Osteocyte (in vitro differentiated cells): ENCODE results near the gene AMY2B. TPM values are rescaled to one million over a fixed set of nuclear protein-coding genes. Genes with fewer than 3 reads are reported as not detected.
"Not testable (repeated sequence)": the region's sequence is repeated elsewhere in the genome, so short reads cannot be mapped to it uniquely, and the experiment has no call there.

Source experiments
- DNase-seq: peaks from one replicate; pipeline ENCODE4 v3.0.0; 2021; ENCODE audit warnings: mixed read lengths; ENCODE audit not compliant: unreplicated experiment; ENCODE audit errors: extremely low spot score
- H3K27ac Mint-ChIP-seq: one replicate; pipeline ENCODE4 v1.8.0; 2021; ENCODE audit warnings: mild to moderate bottlenecking, mixed read lengths; ENCODE audit not compliant: unreplicated experiment
- H3K27me3 Mint-ChIP-seq: one replicate; pipeline ENCODE4 v1.8.0; 2021; ENCODE audit warnings: mixed read lengths; ENCODE audit not compliant: unreplicated experiment
- H3K36me3 Mint-ChIP-seq: one replicate; pipeline ENCODE4 v1.8.0; 2021; ENCODE audit warnings: mixed read lengths; ENCODE audit not compliant: unreplicated experiment
- H3K4me1 Mint-ChIP-seq: one replicate; pipeline ENCODE4 v1.8.0; 2021; ENCODE audit warnings: mixed read lengths; ENCODE audit not compliant: unreplicated experiment
- H3K4me3 Mint-ChIP-seq: one replicate; pipeline ENCODE4 v1.8.0; 2021; ENCODE audit warnings: mild to moderate bottlenecking, moderate library complexity, mixed read lengths; ENCODE audit not compliant: unreplicated experiment
- H3K9me3 Mint-ChIP-seq: one replicate; pipeline ENCODE4 v1.8.0; 2021; ENCODE audit warnings: mixed read lengths; ENCODE audit not compliant: unreplicated experiment
- long read RNA-seq: library from polyadenylated mRNA; unstranded; transcript quantifications from one replicate; pipeline ENCODE4 v2.0.0, GENCODE V29; 2021
- total RNA-seq: library from RNA; stranded (reverse); gene quantifications from 2 replicates; pipeline ENCODE4 v1.2.1, GENCODE V29; 2021
- TF ChIP-seq, protein P1 (sequence below): fragments of 200-600 bp; sonication (generic); IDR thresholded peaks from 2 replicates; pipeline ENCODE4 v1.5.0; 2021; ENCODE audit warnings: antibody characterized with exemption, mild to moderate bottlenecking, moderate library complexity

The AMY2B gene
- total RNA-seq, result 8.2 and 10.0 TPM in 2 replicates
- long read RNA-seq, partial matches to known transcripts, result 2 of 5 reads
- long read RNA-seq, other reads (novel, unspliced or antisense), result 3 of 5 reads

DNA sequence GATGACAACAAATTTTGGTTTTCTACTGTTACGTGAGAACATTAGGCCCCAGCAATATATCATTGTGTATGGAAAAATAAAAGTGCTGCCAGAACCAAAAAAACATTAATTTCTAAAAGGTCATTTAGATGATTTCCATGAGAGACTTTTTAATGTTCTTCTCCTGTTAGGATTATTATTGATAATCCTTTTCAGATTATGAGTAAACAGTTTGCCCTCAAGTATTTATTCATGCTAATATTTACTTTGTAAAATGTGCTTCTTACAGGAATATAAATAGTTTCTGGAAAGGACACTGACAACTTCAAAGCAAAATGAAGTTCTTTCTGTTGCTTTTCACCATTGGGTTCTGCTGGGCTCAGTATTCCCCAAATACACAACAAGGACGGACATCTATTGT lies at the start of gene AMY2B:
Gene AMY2B, plus strand, starts transcription at position 301 of the 400 bp plus-strand sequence. Its CDS starts 14 bp downstream, at position 315.
- H3K27ac Mint-ChIP-seq, H3K9me3 Mint-ChIP-seq, H3K36me3 Mint-ChIP-seq, H3K4me3 Mint-ChIP-seq, H3K4me1 Mint-ChIP-seq, DNase-seq: not testable (repeated sequence)
- H3K27me3 Mint-ChIP-seq, result peaks cover 11% of the 10 kb centered on the region

DNA sequence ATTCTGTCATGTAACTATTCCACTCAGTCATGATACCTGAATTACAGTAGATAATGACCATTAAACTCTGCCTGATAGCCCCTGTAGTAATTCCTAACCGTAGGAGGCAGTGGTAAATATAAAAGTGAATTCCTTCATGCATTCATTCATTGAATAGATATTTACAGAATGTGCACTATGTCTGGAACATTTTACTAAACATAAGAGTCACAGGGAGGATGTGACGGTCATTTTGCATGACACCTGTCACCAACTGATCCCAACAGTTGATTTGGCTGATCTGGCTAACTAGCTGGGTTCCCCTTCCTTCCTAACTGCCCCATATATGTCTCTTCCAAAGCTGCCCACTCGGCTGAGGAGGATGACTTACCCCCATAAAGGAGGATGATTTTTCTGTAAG lies 48.0 kb upstream of the AMY2B start:
- Mint-ChIP-seq H3K27me3 (no peaks in the 10 kb centered on the region), H3K4me3 (no peak overlapping the region), H3K4me1 (peaks cover 21% of the 10 kb centered on the region), H3K9me3 (no peaks in the 10 kb centered on the region), H3K36me3 (no peaks in the 10 kb centered on the region), H3K27ac (no peak overlapping the region)
- TF ChIP-seq, protein P1, sequence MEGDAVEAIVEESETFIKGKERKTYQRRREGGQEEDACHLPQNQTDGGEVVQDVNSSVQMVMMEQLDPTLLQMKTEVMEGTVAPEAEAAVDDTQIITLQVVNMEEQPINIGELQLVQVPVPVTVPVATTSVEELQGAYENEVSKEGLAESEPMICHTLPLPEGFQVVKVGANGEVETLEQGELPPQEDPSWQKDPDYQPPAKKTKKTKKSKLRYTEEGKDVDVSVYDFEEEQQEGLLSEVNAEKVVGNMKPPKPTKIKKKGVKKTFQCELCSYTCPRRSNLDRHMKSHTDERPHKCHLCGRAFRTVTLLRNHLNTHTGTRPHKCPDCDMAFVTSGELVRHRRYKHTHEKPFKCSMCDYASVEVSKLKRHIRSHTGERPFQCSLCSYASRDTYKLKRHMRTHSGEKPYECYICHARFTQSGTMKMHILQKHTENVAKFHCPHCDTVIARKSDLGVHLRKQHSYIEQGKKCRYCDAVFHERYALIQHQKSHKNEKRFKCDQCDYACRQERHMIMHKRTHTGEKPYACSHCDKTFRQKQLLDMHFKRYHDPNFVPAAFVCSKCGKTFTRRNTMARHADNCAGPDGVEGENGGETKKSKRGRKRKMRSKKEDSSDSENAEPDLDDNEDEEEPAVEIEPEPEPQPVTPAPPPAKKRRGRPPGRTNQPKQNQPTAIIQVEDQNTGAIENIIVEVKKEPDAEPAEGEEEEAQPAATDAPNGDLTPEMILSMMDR, result no peak
- no peak for DNase-seq

DNA sequence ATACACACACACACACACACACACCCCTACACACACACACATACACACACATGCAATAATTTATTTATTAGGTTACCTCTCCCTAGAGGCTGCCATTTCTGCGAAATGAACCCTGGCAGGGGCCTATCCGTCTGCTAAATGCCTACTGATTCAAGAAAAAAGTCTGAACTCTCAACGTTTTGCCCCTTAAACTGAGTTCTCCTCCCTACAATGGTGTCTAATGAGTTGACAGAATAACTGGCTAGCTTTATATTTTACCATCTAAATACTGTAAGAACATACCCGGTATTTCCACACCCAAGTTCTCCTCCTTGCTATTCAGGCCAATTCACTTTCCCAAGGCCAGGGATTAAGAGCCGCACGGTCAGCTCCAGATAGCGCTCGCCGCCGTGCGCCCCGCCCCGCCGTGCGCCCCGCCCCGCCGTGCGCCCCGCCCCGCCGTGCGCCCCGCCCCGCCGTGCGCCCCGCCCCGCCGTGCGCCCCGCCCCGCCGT lies 46.2 kb upstream of the AMY2B start:
- peaks cover 23% of the 10 kb centered on the region for H3K4me1 Mint-ChIP-seq
- peaks cover 5% of the 10 kb centered on the region for H3K36me3 Mint-ChIP-seq
- TF ChIP-seq, protein P1, result no peak
- H3K4me3 Mint-ChIP-seq, result peak overlapping the region; percentile 74
- H3K27ac Mint-ChIP-seq, result peak overlapping the region; percentile 52
- no peaks in the 10 kb centered on the region for H3K27me3 Mint-ChIP-seq
- no peak for DNase-seq
- H3K9me3 Mint-ChIP-seq, result peaks cover 2% of the 10 kb centered on the region

DNA sequence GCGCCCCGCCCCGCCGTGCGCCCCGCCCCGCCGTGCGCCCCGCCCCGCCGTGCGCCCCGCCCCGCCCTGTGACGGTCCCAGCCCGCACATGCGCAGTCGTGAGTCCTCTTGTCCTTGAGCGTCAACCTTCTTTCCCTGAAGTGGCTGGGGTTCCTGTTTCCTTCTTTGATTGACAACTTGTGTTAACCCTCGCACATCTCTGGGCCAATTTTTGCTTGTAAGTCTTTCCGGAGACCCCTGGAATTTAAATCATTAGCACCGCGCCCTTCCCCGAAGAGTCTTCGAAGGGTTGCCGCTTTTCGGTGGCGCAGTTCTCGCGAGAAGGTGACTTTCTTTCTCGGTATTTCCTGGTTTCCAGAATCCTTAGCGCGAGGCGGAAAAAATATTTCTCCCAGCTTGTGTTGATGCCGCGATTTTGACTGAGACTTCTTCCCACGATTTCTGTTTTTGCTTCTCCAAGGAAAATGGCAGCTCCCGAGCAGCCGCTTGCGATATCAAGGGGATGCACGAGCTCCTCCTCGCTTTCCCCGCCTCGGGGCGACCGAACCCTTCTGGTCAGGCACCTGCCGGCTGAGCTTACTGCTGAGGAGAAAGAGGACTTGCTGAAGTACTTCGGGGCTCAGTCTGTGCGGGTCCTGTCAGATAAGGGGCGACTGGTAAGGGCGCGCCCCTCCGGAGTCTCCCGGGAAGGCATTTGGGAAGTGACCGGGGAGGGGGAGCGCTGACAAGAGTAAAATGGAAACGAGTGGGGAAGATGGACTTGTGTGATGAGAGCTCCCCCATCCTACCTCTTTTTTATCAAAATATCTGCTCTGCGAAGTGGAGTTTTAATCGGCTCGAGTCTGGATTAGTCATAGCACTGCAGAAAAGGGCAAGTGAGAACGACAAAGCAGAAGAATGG lies 45.5 kb upstream of the AMY2B start, which contains the start of gene RNPC3:
Gene RNPC3, plus strand, starts transcription at position 93 of the 901 bp plus-strand sequence. Its CDS starts 372 bp downstream, at position 465.
- Mint-ChIP-seq H3K4me3 (peak within 1 kb of the TSS; percentile 100), H3K36me3 (peaks cover 10% of the 10 kb centered on the region), H3K27ac (peak within 1 kb of the TSS; percentile 100), H3K9me3 (peaks cover 4% of the 10 kb centered on the region), H3K27me3 (no peaks in the 10 kb centered on the region), H3K4me1 (peaks cover 23% of the 10 kb centered on the region)
- DNase-seq, result peak; percentile 95
- TF ChIP-seq, protein P1, result peak; percentile 7

DNA sequence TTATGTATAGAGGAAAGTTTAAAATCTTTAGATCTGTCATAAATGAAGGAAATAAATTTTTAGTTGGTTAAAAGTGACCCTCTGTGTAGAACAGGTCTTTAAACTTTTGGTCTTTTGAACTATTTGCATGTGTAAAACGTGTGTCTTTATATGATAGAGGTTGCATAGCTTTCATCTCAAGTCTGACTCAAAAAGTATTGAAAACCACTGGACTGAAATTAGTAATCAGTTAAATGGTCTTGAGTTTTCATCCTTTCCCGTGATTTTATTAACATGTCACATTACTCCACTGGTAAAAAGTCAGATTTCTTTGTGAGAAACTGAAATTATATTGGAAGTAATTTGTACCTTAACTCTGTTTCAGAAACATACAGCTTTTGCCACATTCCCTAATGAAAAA lies 44.1 kb upstream of the AMY2B start:
- DNase-seq, result no peak
- Mint-ChIP-seq H3K4me3 (peak overlapping the region; percentile 100), H3K36me3 (peaks cover 21% of the 10 kb centered on the region), H3K27me3 (no peaks in the 10 kb centered on the region), H3K27ac (no peak overlapping the region), H3K9me3 (peaks cover 8% of the 10 kb centered on the region), H3K4me1 (peaks cover 30% of the 10 kb centered on the region)
- TF ChIP-seq, protein P1, result no peak
